SK-N-SH (cell line): ENCODE results near the gene PIK3IP1.

ENCODE experiments used
- FOSL2 ChIP-seq: IDR thresholded peaks from 2 replicates; pipeline ENCODE4 v1.4.0; 2012; ENCODE audit warnings: low read depth, mild to moderate bottlenecking, moderate library complexity, borderline replicate concordance
- GABPA ChIP-seq: IDR thresholded peaks from 2 replicates; pipeline ENCODE4 v1.4.0; 2012; ENCODE audit warnings: low read depth, mild to moderate bottlenecking
- RAD21 ChIP-seq: IDR thresholded peaks from 2 replicates; pipeline ENCODE4 v1.6.1; 2012; ENCODE audit warnings: mild to moderate bottlenecking, low read length
- TAF1 ChIP-seq: IDR thresholded peaks from 2 replicates; pipeline ENCODE4 v1.6.1; 2012; ENCODE audit warnings: low read depth, mild to moderate bottlenecking, low read length, moderate library complexity, borderline replicate concordance
- TCF12 ChIP-seq: IDR thresholded peaks from 2 replicates; pipeline ENCODE4 v1.4.0; 2012
- TEAD4 ChIP-seq: IDR thresholded peaks from 2 replicates; pipeline ENCODE4 v1.4.0; 2012; ENCODE audit warnings: mild to moderate bottlenecking, borderline replicate concordance; ENCODE audit not compliant: insufficient read depth
- YY1 ChIP-seq: IDR thresholded peaks from 2 replicates; pipeline ENCODE4 v1.4.0; 2012; ENCODE audit warnings: low read depth, mild to moderate bottlenecking
- TF ChIP-seq, protein P1 (sequence below): fragments of 200-600 bp; sonication (generic); IDR thresholded peaks from 2 replicates; pipeline ENCODE4 v1.6.1; 2017; ENCODE audit warnings: antibody characterized with exemption, mild to moderate bottlenecking, moderate library complexity
- TF ChIP-seq, protein P2 (sequence below): IDR thresholded peaks from 2 replicates; pipeline ENCODE4 v1.6.1; 2012; ENCODE audit warnings: mild to moderate bottlenecking, low read depth, low read length, moderate library complexity
- TF ChIP-seq, protein P3 (sequence below): IDR thresholded peaks from 2 replicates; pipeline ENCODE4 v1.4.0; 2012; ENCODE audit warnings: low read depth, borderline replicate concordance

DNA sequence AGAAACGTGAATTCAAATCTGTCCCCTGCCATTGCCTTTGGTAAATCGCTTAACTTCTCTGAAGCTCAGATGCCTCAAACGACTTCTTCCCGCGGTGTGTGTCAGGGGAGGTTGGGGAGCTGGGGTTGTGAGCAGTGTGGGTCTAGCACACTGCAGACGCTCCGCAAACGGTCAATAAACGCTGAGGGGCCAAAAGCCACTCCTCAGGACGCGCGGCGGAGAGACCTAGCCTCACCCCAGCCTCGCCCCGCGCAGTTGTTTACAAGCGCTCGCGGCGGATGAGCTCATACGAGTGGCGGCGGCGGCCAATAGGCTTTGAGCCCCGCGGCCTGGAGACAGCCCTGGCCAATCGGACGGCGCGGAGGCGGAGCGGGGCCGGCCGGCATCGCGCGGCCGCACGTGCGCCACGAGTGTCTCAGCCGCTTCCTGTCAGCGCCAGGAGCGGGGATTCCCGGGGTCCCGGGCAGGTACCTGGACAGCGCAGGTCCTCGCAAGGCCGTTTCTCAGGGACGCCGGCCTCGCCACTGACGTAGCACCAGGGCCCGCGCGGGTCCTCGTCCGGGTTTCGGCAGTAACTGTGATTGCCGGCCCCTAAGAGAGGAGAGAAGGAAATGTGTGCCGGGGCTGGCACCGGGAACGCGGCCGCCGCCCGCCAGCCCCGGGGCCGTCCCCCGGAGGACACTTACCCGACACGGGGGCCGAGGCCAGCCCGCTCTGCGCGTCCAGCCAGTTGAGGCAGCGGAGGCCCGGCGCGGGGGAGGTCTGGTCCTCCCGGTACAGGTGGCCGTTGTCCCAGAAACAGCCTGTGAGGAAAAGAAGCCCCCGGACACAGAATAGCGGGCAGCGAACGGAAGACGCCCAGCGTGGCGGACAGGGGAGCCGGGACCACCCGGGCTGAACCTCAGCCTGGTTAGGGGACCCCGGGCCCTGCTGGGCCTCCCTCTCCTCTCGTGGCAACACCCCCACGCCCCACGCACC lies 1.5 kb downstream of the PIK3IP1 start:
- no peak for TF ChIP-seq GABPA
- no peak for TF ChIP-seq TCF12
- TF ChIP-seq, protein P1, sequence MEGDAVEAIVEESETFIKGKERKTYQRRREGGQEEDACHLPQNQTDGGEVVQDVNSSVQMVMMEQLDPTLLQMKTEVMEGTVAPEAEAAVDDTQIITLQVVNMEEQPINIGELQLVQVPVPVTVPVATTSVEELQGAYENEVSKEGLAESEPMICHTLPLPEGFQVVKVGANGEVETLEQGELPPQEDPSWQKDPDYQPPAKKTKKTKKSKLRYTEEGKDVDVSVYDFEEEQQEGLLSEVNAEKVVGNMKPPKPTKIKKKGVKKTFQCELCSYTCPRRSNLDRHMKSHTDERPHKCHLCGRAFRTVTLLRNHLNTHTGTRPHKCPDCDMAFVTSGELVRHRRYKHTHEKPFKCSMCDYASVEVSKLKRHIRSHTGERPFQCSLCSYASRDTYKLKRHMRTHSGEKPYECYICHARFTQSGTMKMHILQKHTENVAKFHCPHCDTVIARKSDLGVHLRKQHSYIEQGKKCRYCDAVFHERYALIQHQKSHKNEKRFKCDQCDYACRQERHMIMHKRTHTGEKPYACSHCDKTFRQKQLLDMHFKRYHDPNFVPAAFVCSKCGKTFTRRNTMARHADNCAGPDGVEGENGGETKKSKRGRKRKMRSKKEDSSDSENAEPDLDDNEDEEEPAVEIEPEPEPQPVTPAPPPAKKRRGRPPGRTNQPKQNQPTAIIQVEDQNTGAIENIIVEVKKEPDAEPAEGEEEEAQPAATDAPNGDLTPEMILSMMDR = no peak
- TF ChIP-seq TEAD4 = no peak
- TF ChIP-seq, protein P2, sequence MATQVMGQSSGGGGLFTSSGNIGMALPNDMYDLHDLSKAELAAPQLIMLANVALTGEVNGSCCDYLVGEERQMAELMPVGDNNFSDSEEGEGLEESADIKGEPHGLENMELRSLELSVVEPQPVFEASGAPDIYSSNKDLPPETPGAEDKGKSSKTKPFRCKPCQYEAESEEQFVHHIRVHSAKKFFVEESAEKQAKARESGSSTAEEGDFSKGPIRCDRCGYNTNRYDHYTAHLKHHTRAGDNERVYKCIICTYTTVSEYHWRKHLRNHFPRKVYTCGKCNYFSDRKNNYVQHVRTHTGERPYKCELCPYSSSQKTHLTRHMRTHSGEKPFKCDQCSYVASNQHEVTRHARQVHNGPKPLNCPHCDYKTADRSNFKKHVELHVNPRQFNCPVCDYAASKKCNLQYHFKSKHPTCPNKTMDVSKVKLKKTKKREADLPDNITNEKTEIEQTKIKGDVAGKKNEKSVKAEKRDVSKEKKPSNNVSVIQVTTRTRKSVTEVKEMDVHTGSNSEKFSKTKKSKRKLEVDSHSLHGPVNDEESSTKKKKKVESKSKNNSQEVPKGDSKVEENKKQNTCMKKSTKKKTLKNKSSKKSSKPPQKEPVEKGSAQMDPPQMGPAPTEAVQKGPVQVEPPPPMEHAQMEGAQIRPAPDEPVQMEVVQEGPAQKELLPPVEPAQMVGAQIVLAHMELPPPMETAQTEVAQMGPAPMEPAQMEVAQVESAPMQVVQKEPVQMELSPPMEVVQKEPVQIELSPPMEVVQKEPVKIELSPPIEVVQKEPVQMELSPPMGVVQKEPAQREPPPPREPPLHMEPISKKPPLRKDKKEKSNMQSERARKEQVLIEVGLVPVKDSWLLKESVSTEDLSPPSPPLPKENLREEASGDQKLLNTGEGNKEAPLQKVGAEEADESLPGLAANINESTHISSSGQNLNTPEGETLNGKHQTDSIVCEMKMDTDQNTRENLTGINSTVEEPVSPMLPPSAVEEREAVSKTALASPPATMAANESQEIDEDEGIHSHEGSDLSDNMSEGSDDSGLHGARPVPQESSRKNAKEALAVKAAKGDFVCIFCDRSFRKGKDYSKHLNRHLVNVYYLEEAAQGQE = no peak
- TF ChIP-seq RAD21 = no peak
- TF ChIP-seq TAF1 = no peak
- TF ChIP-seq FOSL2 = no peak
- TF ChIP-seq, protein P3, sequence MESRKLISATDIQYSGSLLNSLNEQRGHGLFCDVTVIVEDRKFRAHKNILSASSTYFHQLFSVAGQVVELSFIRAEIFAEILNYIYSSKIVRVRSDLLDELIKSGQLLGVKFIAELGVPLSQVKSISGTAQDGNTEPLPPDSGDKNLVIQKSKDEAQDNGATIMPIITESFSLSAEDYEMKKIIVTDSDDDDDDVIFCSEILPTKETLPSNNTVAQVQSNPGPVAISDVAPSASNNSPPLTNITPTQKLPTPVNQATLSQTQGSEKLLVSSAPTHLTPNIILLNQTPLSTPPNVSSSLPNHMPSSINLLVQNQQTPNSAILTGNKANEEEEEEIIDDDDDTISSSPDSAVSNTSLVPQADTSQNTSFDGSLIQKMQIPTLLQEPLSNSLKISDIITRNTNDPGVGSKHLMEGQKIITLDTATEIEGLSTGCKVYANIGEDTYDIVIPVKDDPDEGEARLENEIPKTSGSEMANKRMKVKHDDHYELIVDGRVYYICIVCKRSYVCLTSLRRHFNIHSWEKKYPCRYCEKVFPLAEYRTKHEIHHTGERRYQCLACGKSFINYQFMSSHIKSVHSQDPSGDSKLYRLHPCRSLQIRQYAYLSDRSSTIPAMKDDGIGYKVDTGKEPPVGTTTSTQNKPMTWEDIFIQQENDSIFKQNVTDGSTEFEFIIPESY = no peak
- no peak for TF ChIP-seq YY1
